A673 (cell line): ENCODE data around the gene FYTTD1. TPM values are rescaled to one million over a fixed set of nuclear protein-coding genes. Genes with fewer than 3 reads are reported as not detected.

Experiments
- BruUV-seq: library from RNA; stranded (reverse); fragments of 400-500 nt; replicated peaks from 2 replicates; lab custom pipeline; 2021; lab: Mats Ljungman, UMichigan
- CTCF ChIA-PET: fragments of 300-600 bp; sonication (Branson Sonifier 250); formaldehyde crosslinking; loops from one replicate; lab custom pipeline; 2022; ENCODE audit warnings: antibody characterized with exemption; lab: Charles Lee
- POLR2A ChIA-PET: fragments of 300-600 bp; sonication (Branson Sonifier 250); formaldehyde crosslinking; loops from one replicate; lab custom pipeline; 2022; ENCODE audit warnings: antibody characterized with exemption; ENCODE audit not compliant: low non-redundant PET; lab: Charles Lee
- DNase-seq: peaks from one replicate; pipeline ENCODE4 v3.0.0-alpha.2; 2015; ENCODE audit warnings: low spot score
- H3K27ac ChIP-seq: fragments of 200-600 bp; sonication (generic); 2 replicates; pipeline ENCODE4 v1.5.1; 2016; ENCODE audit warnings: mixed run types, low read depth, mild to moderate bottlenecking, mixed read lengths, antibody characterized with exemption, low read length; ENCODE audit not compliant: poor library complexity, severe bottlenecking
- H3K27me3 ChIP-seq: fragments of 200-600 bp; sonication (generic); replicated peaks from 2 replicates; pipeline ENCODE4 v1.6.1; 2017; ENCODE audit warnings: mixed run types, low read depth, mild to moderate bottlenecking, mixed read lengths, antibody characterized with exemption, low read length; ENCODE audit not compliant: insufficient read depth, poor library complexity
- H3K36me3 ChIP-seq: fragments of 200-600 bp; sonication (generic); 2 replicates; pipeline ENCODE4 v1.6.1; 2016; ENCODE audit warnings: mixed run types, mild to moderate bottlenecking, mixed read lengths, antibody characterized with exemption, low read length; ENCODE audit not compliant: insufficient read depth, poor library complexity, severe bottlenecking
- H3K4me1 ChIP-seq: fragments of 200-600 bp; sonication (generic); 2 replicates; pipeline ENCODE4 v1.6.1; 2017; ENCODE audit warnings: mixed run types, mild to moderate bottlenecking, mixed read lengths, antibody characterized with exemption, low read length; ENCODE audit not compliant: insufficient read depth, poor library complexity, severe bottlenecking
- H3K4me3 ChIP-seq: fragments of 200-600 bp; sonication (generic); 2 replicates; pipeline ENCODE4 v1.5.1; 2016; ENCODE audit warnings: low read depth, mixed run types, mild to moderate bottlenecking, mixed read lengths, low read length; ENCODE audit not compliant: poor library complexity, severe bottlenecking
- H3K9me3 ChIP-seq: fragments of 200-600 bp; sonication (generic); 2 replicates; pipeline ENCODE4 v1.6.1; 2016; ENCODE audit warnings: mixed run types, low read depth, mild to moderate bottlenecking, mixed read lengths, antibody characterized with exemption, low read length; ENCODE audit not compliant: poor library complexity, severe bottlenecking
- EZH2 ChIP-seq: fragments of 200-600 bp; sonication (generic); IDR thresholded peaks from 2 replicates; pipeline ENCODE4 v1.6.1; 2017; ENCODE audit warnings: borderline replicate concordance, low read depth, mild to moderate bottlenecking, mixed read lengths, antibody characterized with exemption, low read length; ENCODE audit not compliant: poor library complexity, severe bottlenecking
- intact Hi-C: fragments of 100-400 bp; cut with micrococcal nuclease; formaldehyde crosslinking; loops from one replicate; pipeline ENCODE4 v1.10.0; 2022; ENCODE audit not compliant: unreplicated experiment
- total RNA-seq: library from RNA; stranded (reverse); gene quantifications from 2 replicates; pipeline ENCODE4 v1.2.3, GENCODE V29; 2021
- TF ChIP-seq, protein P1 (sequence below): fragments of 300-800, 200-600 bp; sonication (generic); conservative IDR thresholded peaks from 2 replicates; pipeline ENCODE4 v1.5.1; 2017; ENCODE audit warnings: low read depth, mild to moderate bottlenecking, antibody characterized with exemption, low read length, moderate library complexity, mixed read lengths

FYTTD1 gene
- total RNA-seq, 1 experiment from 2014 or later, result 89.7 TPM

DNA sequence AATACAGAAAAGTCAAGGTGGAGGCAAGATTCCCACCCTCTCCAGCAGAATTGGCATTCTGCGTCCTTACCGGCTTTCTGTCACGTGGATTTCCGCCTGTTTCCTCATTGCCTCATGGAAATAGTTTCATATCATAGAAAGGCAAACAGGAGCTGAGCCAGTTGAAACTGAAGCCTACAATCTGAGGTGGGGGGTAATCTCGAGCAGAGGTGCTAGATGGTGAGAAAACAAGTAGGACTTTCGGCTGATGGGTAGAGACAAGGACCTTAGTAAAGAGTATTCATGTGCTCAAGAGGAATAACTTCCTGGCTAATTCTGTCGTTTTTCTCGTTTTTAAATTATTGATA is 81.3 kb downstream of the FYTTD1 start:
- no peak overlapping the region for H3K27ac ChIP-seq
- peaks cover 3% of the 10 kb centered on the region for H3K4me1 ChIP-seq
- no peaks in the 10 kb centered on the region for H3K9me3 ChIP-seq
- DNase-seq, result no peak
- no peak overlapping the region for H3K4me3 ChIP-seq
- POLR2A ChIA-PET, result no interaction called here
- TF ChIP-seq, protein P1, sequence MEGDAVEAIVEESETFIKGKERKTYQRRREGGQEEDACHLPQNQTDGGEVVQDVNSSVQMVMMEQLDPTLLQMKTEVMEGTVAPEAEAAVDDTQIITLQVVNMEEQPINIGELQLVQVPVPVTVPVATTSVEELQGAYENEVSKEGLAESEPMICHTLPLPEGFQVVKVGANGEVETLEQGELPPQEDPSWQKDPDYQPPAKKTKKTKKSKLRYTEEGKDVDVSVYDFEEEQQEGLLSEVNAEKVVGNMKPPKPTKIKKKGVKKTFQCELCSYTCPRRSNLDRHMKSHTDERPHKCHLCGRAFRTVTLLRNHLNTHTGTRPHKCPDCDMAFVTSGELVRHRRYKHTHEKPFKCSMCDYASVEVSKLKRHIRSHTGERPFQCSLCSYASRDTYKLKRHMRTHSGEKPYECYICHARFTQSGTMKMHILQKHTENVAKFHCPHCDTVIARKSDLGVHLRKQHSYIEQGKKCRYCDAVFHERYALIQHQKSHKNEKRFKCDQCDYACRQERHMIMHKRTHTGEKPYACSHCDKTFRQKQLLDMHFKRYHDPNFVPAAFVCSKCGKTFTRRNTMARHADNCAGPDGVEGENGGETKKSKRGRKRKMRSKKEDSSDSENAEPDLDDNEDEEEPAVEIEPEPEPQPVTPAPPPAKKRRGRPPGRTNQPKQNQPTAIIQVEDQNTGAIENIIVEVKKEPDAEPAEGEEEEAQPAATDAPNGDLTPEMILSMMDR, result no peak
- TF ChIP-seq EZH2, result no peak
- H3K27me3 ChIP-seq, result no peaks in the 10 kb centered on the region
- no TSS peak for BruUV-seq
- CTCF ChIA-PET, result no interaction called here
- peaks cover 67% of the 10 kb centered on the region for H3K36me3 ChIP-seq
- intact Hi-C loops, result no loop called here

DNA sequence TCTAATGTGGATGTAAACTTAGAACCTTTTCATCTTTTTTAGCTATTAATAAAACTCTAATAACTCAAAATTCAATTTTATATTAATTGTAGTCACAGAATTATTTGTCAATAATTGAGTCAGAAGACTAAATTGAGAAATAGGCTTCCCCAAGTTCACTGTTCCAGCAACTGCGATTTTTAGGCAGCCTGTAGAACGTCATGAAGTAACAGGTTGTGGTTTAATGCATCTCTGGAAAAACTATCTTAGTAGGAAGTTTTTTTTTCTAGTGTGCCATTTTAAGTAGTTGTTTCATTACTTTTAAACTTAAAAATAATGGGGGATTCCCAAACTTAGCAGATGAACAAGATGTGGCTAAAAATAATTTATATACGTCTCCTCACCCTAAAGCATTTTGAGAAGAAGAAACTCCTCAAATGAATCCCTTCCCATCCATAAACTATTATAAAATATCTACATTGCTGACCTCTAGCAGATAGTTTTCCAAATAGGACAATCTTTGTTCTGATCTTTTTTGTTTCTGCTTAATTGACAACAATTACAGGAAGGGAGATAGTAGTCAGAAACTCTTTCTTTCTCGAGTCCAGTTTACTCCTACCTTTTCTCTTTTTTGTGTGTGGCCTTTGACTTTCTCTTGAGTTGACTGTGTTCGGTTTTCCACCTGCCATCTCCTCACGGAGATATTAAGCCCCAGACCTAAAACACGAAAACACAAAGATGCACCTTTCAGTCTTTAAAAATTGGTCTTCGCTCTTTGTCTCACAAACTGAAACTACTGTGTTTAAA is 84.4 kb downstream of the FYTTD1 start:
- Histone ChIP-seq H3K27ac (no peak overlapping the region), H3K4me3 (no peak overlapping the region), H3K27me3 (no peaks in the 10 kb centered on the region), H3K36me3 (peaks cover 73% of the 10 kb centered on the region), H3K9me3 (no peaks in the 10 kb centered on the region), H3K4me1 (peaks cover 8% of the 10 kb centered on the region)
- intact Hi-C loops, result no loop called here
- no TSS peak for BruUV-seq
- ChIA-PET POLR2A (no interaction called here), CTCF (no interaction called here)
- no peak for DNase-seq
- TF ChIP-seq EZH2, result no peak
- TF ChIP-seq, protein P1, result no peak

DNA sequence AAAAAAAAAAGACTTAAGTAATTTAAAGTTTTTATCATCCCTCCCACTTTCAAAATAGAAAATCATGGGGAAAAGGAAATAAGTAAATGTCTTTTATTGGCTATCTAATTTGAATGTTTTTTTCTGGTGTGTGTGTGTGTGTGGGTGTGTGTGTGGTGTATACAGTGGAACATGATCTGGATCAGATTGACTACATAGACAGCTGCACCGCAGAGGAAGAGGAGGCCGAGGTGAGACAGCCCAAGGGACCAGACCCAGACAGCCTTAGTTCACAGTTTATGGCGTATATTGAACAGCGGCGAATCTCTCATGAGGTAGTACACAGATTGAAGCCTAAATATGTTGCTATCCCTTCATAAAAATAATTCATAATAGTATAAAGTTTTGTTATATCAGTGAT is 85.8 kb downstream of the FYTTD1 start:
- H3K36me3 ChIP-seq, result peaks cover 74% of the 10 kb centered on the region
- H3K27me3 ChIP-seq, result no peaks in the 10 kb centered on the region
- H3K4me1 ChIP-seq, result peaks cover 8% of the 10 kb centered on the region
- DNase-seq, result no peak
- TF ChIP-seq, protein P1, result no peak
- no peak for TF ChIP-seq EZH2
- ChIA-PET POLR2A (no interaction called here), CTCF (no interaction called here)
- intact Hi-C loops, result no loop called here
- H3K4me3 ChIP-seq, result no peak overlapping the region
- BruUV-seq, result no TSS peak
- no peaks in the 10 kb centered on the region for H3K9me3 ChIP-seq
- no peak overlapping the region for H3K27ac ChIP-seq
